ENCODE measurements around the gene CD28. TPM values are rescaled to one million over a fixed set of nuclear protein-coding genes. Genes with fewer than 3 reads are reported as not detected.

CD28 gene
- total RNA-seq, 1 experiment from 2014 or later = 0.84 TPM

- no peaks in the 10 kb centered on the region for H3K36me3 ChIP-seq (ENCODE audit: control insufficient read depth, insufficient read depth, low read length)
- no peak for DNase-seq
- peaks cover 18% of the 10 kb centered on the region for H3K9me3 Mint-ChIP-seq (ENCODE audit: unreplicated experiment)
These were observed 32.5 kb upstream of the CD28 start for GRCh38 chr2:203673933-203674332.

GRCh38 chr2:203675086-203675485 lies 31.4 kb upstream of the CD28 start:
- no peak for TF ChIP-seq CTCF (IDR thresholded peaks at IDR 0.05; ENCODE audit: insufficient read depth in 1 of 2, low read depth in 1 of 2, low read length in 1 of 2, severe bottlenecking in 1 of 2, unreplicated experiment in 1 of 2)
- no peak for DNase-seq
- peaks cover 10% of the 10 kb centered on the region for H3K4me1 ChIP-seq
- H3K4me3 Mint-ChIP-seq (ENCODE audit: unreplicated experiment) = no peak overlapping the region
- H3K27ac Mint-ChIP-seq (ENCODE audit: unreplicated experiment) = no peak overlapping the region
- intact Hi-C loops (cut with micrococcal nuclease; ENCODE audit: unreplicated experiment) = no loop called here
- H3K9me3 Mint-ChIP-seq (ENCODE audit: unreplicated experiment) = peaks cover 23% of the 10 kb centered on the region
- POLR2A ChIA-PET = interaction anchor here (0.6 kb wide), 1 partner anchor 57 kb away, joined by 3 read pairs; no protein-coding TSS in a partner anchor
- H3K4me3 ChIP-seq (ENCODE audit: low read depth, low read length) = no peak overlapping the region
- BruUV-seq (replicated peaks) = no TSS peak
- H3K36me3 ChIP-seq (ENCODE audit: control insufficient read depth, insufficient read depth, low read length) = no peaks in the 10 kb centered on the region
- H3K36me3 Mint-ChIP-seq (ENCODE audit: insufficient read depth, unreplicated experiment) = no peaks in the 10 kb centered on the region
- no peaks in the 10 kb centered on the region; the same call in 1 of the 2 replicates for H3K9me3 ChIP-seq
- H3K27me3 ChIP-seq (replicated peaks; ENCODE audit: control insufficient read depth, insufficient read depth, low read length) = no peaks in the 10 kb centered on the region
- H3K4me1 Mint-ChIP-seq (ENCODE audit: low read depth, unreplicated experiment) = peaks cover 13% of the 10 kb centered on the region
- CTCF ChIA-PET = no interaction called here
- H3K27me3 Mint-ChIP-seq (ENCODE audit: insufficient read depth, unreplicated experiment) = no peaks in the 10 kb centered on the region

More at GRCh38 chr2:203673933-203674332, 32.5 kb upstream of the CD28 start:
- intact Hi-C loops (cut with micrococcal nuclease; ENCODE audit: unreplicated experiment) = no loop called here
- peaks cover 18% of the 10 kb centered on the region for H3K4me1 Mint-ChIP-seq (ENCODE audit: low read depth, unreplicated experiment)
- H3K27me3 Mint-ChIP-seq (ENCODE audit: insufficient read depth, unreplicated experiment) = no peaks in the 10 kb centered on the region
- no peaks in the 10 kb centered on the region for H3K27me3 ChIP-seq (replicated peaks; ENCODE audit: control insufficient read depth, insufficient read depth, low read length)
- peaks cover 19% of the 10 kb centered on the region for H3K4me1 ChIP-seq
- H3K4me3 Mint-ChIP-seq (ENCODE audit: unreplicated experiment) = no peak overlapping the region
- H3K27ac Mint-ChIP-seq (ENCODE audit: unreplicated experiment) = no peak overlapping the region
- BruUV-seq (replicated peaks) = no TSS peak
- no peaks in the 10 kb centered on the region for H3K36me3 Mint-ChIP-seq (ENCODE audit: insufficient read depth, unreplicated experiment)
- no peaks in the 10 kb centered on the region; the same call in 1 of the 2 replicates for H3K9me3 ChIP-seq
- no peak overlapping the region for H3K4me3 ChIP-seq (ENCODE audit: low read depth, low read length)
- ChIA-PET POLR2A (no interaction called here), CTCF (no interaction called here)
- TF ChIP-seq CTCF (IDR thresholded peaks at IDR 0.05; ENCODE audit: insufficient read depth in 1 of 2, low read depth in 1 of 2, low read length in 1 of 2, severe bottlenecking in 1 of 2, unreplicated experiment in 1 of 2) = no peak

- H3K4me3 Mint-ChIP-seq (ENCODE audit: unreplicated experiment) = no peak overlapping the region
- DNase-seq = no peak
- BruUV-seq (replicated peaks) = no TSS peak
- Histone ChIP-seq H3K9me3 (no peaks in the 10 kb centered on the region), H3K36me3 (ENCODE audit: control insufficient read depth, insufficient read depth, low read length) (no peaks in the 10 kb centered on the region), H3K4me3 (ENCODE audit: low read depth, low read length) (no peak overlapping the region), H3K27me3 (replicated peaks; ENCODE audit: control insufficient read depth, insufficient read depth, low read length) (no peaks in the 10 kb centered on the region), H3K4me1 (peaks cover 18% of the 10 kb centered on the region)
- ChIA-PET POLR2A (no interaction called here), CTCF (no interaction called here)
- no peak overlapping the region for H3K27ac Mint-ChIP-seq (ENCODE audit: unreplicated experiment)
- H3K9me3 Mint-ChIP-seq (ENCODE audit: unreplicated experiment) = peaks cover 14% of the 10 kb centered on the region
- H3K4me1 Mint-ChIP-seq (ENCODE audit: low read depth, unreplicated experiment) = peaks cover 37% of the 10 kb centered on the region
- no peaks in the 10 kb centered on the region for H3K27me3 Mint-ChIP-seq (ENCODE audit: insufficient read depth, unreplicated experiment)
- no peaks in the 10 kb centered on the region for H3K36me3 Mint-ChIP-seq (ENCODE audit: insufficient read depth, unreplicated experiment)
- TF ChIP-seq CTCF (IDR thresholded peaks at IDR 0.05; ENCODE audit: insufficient read depth in 1 of 2, low read depth in 1 of 2, low read length in 1 of 2, severe bottlenecking in 1 of 2, unreplicated experiment in 1 of 2) = no peak
- intact Hi-C loops (cut with micrococcal nuclease; ENCODE audit: unreplicated experiment) = no loop called here
These were observed 27.5 kb upstream of the CD28 start for GRCh38 chr2:203678971-203679370.
